SJCRH30 (cell line): ENCODE results near the gene MFAP1. TPM values are rescaled to one million over a fixed set of nuclear protein-coding genes. Genes with fewer than 3 reads are reported as not detected.
"Not testable (repeated sequence)": the region's sequence is repeated elsewhere in the genome, so short reads cannot be mapped to it uniquely, and the experiment has no call there.

Experiments
- DNase-seq, 2 experiments: peaks; one replicate each; pipeline ENCODE4 v3.0.0-alpha.2; 2015 to 2020
- H3K27ac ChIP-seq: fragments of 250-450 bp; sonication (Bioruptor Pico); 2 replicates; pipeline ENCODE4 v1.5.1; 2020; ENCODE audit warnings: mild to moderate bottlenecking, moderate library complexity
- H3K27me3 ChIP-seq: fragments of 250-450 bp; sonication (Bioruptor Pico); 2 replicates; pipeline ENCODE4 v1.5.1; 2020; ENCODE audit warnings: mild to moderate bottlenecking, moderate library complexity
- H3K36me3 ChIP-seq: fragments of 250-450 bp; sonication (Bioruptor Pico); 2 replicates; pipeline ENCODE4 v1.5.1; 2020; ENCODE audit warnings: mild to moderate bottlenecking, moderate library complexity
- H3K4me1 ChIP-seq: fragments of 250-450 bp; sonication (Bioruptor Pico); 2 replicates; pipeline ENCODE4 v1.5.1; 2020; ENCODE audit warnings: mild to moderate bottlenecking, moderate library complexity
- H3K4me3 ChIP-seq: fragments of 250-450 bp; sonication (Bioruptor Pico); 2 replicates; pipeline ENCODE4 v1.5.1; 2020; ENCODE audit warnings: mild to moderate bottlenecking, moderate library complexity
- H3K9me3 ChIP-seq: fragments of 250-450 bp; sonication (Bioruptor Pico); replicated peaks from 2 replicates; pipeline ENCODE4 v1.5.1; 2020; ENCODE audit warnings: mild to moderate bottlenecking, moderate library complexity
- total RNA-seq: library from RNA; depleted of rRNA; stranded (reverse); fragments of >200 nt; shearing (Covaris generic); gene quantifications from 2 replicates; pipeline ENCODE4 v1.2.3, GENCODE V29; 2014

The MFAP1 gene
- total RNA-seq, 1 experiment from 2014 or later: 48.4 TPM

GRCh38 chr15:43830691-43831275 lies 6.3 kb upstream of the MFAP1 start:
- H3K27me3 ChIP-seq, DNase-seq, H3K4me3 ChIP-seq, H3K4me1 ChIP-seq, H3K27ac ChIP-seq, H3K9me3 ChIP-seq: not testable (repeated sequence)
- peaks cover 23% of the 10 kb centered on the region for H3K36me3 ChIP-seq

DNA sequence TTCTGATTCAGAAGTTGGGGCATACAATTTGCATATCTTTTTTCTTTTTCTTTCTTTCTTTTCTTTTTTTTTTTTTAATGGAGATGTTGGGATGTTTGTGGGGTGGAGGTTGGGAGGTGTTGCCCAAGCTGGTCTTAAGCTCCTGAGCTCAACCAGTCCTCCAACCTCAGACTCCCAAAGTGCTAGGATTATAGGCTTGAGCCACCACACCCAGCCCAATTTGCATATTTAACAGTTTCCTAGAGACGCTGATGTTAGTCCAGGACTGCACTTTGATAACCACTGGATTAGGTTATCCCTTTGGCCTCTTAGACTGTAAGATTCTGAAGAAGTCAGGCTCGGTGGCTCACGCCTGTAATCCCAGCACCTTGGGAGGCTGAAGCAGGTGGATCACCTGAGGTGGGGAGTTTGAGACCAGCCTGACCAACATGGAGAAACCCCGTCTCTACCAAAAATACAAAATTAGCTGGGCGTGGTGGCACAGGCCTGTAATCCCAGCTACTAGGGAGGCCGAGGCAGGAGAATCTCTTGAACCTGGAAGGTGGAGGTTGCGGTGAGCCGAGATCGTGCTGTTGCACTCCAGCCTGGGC lies 5.6 kb upstream of the MFAP1 start:
- H3K27ac ChIP-seq, H3K27me3 ChIP-seq, H3K9me3 ChIP-seq, DNase-seq, H3K4me1 ChIP-seq, H3K4me3 ChIP-seq: not testable (repeated sequence)
- H3K36me3 ChIP-seq: peaks cover 23% of the 10 kb centered on the region

DNA sequence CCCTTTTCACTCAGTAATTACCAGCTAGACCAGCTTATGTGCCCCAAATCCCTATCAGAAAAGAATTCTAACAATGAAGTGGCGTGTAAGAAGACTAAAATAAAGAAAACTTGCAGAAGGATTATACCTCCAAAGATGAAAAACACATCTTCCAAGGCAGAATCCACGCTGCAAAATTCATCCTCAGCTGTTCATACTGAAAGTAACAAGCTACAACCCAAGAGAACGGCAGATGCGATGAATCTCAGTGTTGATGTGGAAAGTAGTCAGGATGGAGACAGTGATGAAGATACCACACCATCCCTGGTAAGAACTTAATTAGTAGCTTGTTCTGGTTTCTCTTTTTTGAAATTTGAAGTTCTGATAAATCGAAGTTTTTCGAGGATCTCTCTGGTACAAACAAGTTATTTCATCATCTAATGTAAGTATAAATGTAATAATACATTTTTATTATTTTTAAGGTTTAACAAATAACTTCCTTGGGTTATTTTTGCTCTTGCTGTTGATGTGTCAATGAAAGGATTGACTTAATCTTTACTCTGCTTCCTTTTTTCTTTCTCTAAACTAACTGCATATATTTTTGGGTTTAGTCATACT lies 3.7 kb upstream of the MFAP1 start:
- DNase-seq: peak in 1 of 2 experiments; percentile 31
- Histone ChIP-seq H3K4me1 (peaks cover 12% of the 10 kb centered on the region), H3K27ac (no peak overlapping the region), H3K36me3 (peaks cover 14% of the 10 kb centered on the region), H3K4me3 (peak overlapping the region; percentile 64), H3K9me3 (no peaks in the 10 kb centered on the region), H3K27me3 (no peaks in the 10 kb centered on the region)

DNA sequence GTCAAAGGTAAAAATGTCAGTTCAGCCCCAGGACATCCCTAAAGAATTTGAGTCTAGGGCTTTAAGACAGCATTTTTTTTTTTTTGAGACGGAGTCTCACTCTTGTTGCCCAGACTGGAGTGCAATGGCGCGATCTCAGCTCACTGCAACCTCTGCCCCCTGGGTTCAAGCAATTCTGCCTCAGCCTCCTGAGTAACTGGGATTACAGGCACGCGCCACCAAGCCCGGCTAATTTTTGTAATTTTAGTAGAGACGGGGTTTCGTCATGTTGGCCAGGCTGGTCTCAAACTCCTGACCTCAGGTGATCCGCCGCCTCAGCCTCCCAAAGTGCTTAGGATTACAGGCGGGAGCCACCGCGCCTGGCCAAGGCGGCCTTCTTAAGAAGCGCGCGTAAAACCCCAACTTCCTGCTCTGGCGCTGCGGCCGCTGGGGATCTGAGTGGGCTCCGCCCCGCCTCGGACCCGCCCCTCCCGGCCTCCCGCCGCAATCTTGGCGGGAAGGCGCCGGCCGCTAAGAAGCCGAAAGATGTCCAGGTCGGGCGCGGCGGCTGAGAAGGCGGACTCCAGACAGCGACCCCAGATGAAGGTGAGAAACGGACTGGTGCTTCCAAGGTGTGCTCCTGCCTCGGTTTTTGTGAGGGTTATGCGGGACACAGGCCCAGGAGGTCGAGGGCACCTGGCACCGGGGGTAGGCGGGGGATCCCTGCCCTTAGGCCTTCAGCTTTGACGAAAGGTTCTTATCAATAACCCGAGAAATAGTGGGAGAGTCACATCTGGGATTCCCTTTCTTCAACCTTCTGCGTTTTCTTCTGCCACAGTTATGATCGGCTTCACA lies 2.2 kb upstream of the MFAP1 start, which contains the start of gene WDR76:
Gene WDR76, plus strand, starts transcription at position 495 of the 834 bp plus-strand sequence. Its CDS starts 31 bp downstream, at position 526.
- Histone ChIP-seq H3K9me3 (no peaks in the 10 kb centered on the region), H3K4me3 (peak within 1 kb of the TSS; percentile 64), H3K27me3 (no peaks in the 10 kb centered on the region), H3K27ac (peak within 1 kb of the TSS; percentile 70), H3K36me3 (peaks cover 12% of the 10 kb centered on the region), H3K4me1 (peaks cover 12% of the 10 kb centered on the region)
- DNase-seq: peak; percentile 88 to 91

DNA sequence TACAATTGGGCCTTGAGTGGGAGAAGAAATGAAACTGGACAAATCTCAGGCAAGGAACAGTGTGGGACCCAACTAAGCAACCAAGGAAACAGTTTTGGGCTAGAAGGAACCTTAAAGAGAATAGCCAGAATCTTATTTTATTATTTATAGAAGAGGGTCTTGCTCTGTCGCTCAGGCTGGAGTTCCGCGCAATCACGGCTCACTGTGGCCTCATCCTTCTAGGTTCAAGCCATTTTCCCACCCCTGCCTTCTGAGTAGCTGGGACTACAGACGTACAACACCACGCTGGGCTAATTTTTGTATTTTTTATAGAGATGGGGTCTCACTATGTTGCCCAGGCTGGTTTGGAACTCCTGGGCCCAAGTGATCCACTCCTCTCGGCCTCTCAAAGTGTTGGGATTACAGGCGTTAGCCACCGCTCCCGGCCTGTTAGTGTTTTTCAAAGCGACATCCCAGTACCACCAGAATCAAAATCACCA lies 1.6 kb upstream of the MFAP1 start:
- Histone ChIP-seq H3K27me3 (no peaks in the 10 kb centered on the region), H3K27ac (peak overlapping the region; percentile 70), H3K4me1 (peaks cover 12% of the 10 kb centered on the region), H3K36me3 (peaks cover 15% of the 10 kb centered on the region), H3K9me3 (no peaks in the 10 kb centered on the region), H3K4me3 (peak overlapping the region; percentile 64)
- no peak for DNase-seq

DNA sequence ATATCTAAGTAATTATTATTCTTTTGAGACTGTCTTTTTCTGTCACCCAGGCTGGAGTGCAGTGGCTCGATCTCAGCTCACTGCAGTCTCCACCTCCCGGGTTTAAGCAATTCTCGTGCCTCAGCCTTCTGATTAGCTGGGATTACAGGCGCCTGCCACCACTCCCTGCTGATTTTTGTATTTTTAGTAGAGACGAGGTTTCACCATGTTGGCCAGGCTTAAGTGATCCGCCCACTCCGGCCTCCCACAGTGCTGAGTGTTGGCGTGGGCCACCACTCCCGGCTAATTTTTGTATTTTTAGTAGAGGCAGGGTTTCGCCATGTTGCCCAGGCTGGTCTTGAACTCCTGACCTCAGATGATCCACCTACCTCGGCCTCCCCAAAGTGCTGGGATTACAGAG lies 815 bp upstream of the MFAP1 start:
- not testable (repeated sequence) for DNase-seq, H3K27ac ChIP-seq, H3K27me3 ChIP-seq

DNA sequence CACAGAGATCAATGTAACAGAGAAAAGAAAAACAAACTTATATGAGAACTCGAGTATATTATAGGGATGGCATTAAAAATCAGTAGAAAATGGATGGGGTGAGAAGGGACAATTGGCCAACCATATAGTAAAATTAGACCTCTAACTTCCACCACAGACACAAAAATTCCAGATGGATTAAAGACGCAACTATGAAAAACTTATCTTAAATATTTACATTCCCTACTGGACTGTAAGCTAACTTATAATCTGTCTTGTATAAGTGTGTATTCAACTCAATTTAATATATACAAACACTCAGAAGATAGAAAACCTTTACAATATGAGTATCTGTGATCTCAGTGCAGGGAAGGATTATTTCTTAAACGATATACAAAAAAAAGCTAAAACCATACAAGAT lies 3.0 kb downstream of the MFAP1 start:
- H3K9me3 ChIP-seq: no peaks in the 10 kb centered on the region
- H3K4me1 ChIP-seq: peaks cover 8% of the 10 kb centered on the region; the same call in 1 of the 2 replicates
- H3K27me3 ChIP-seq: no peaks in the 10 kb centered on the region
- no peak overlapping the region for H3K4me3 ChIP-seq
- DNase-seq: no peak
- peaks cover 20% of the 10 kb centered on the region for H3K36me3 ChIP-seq
- no peak overlapping the region for H3K27ac ChIP-seq

More for the DNA sequence above, 815 bp upstream of the MFAP1 start:
- H3K4me3 ChIP-seq, H3K9me3 ChIP-seq: not testable (repeated sequence)
- Histone ChIP-seq H3K4me1 (peaks cover 12% of the 10 kb centered on the region), H3K36me3 (peaks cover 18% of the 10 kb centered on the region)

GRCh38 chr15:43815064-43815463 lies 9.4 kb downstream of the MFAP1 start:
- H3K27ac ChIP-seq, H3K9me3 ChIP-seq, DNase-seq, H3K4me3 ChIP-seq, H3K27me3 ChIP-seq, H3K4me1 ChIP-seq: not testable (repeated sequence)
- peaks cover 68% of the 10 kb centered on the region for H3K36me3 ChIP-seq

DNA sequence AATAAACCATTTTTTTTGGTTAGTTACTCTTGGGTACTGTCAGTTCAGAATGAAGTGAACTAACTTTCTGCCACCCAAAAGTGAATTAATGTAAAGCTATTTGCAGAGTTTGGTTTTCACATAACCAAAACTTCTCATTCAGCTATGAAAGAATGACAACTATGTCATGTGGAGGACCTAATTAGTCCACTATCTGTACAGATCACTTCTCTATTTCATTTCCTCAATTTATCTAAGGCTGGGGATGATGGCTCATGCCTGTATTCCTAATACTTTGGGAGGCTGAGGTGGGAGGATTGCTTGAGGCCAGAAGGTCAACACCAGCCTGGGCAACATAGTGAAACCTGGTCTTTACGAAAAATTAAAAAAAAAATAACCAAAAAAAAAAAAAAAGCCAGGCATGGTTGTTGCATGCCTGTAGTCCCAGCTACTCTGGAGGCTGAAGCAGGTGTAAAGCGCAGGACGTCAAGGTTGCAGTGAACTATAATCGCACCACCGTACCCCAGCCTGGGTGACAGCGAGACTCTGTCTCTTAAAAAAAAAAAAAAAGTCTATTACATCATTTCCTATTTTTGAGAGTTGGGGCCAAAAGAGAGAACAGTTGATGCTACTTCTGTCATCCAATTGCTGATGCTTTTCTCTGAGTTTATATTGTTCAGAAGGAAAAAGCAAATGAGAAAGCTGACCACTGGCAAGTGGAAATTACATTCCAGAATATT lies 15.4 kb downstream of the MFAP1 start:
- Histone ChIP-seq H3K36me3 (peaks cover 89% of the 10 kb centered on the region), H3K4me1 (no peaks in the 10 kb centered on the region), H3K27ac (no peak overlapping the region)

GRCh38 chr15:43808435-43808950 lies 16.0 kb downstream of the MFAP1 start:
- Histone ChIP-seq H3K27ac (no peak overlapping the region), H3K36me3 (peaks cover 86% of the 10 kb centered on the region), H3K27me3 (no peaks in the 10 kb centered on the region), H3K4me3 (no peak overlapping the region), H3K9me3 (no peaks in the 10 kb centered on the region), H3K4me1 (no peaks in the 10 kb centered on the region)
- no peak for DNase-seq

More for the DNA sequence above, 15.4 kb downstream of the MFAP1 start:
- DNase-seq: no peak
- Histone ChIP-seq H3K27me3 (no peaks in the 10 kb centered on the region), H3K4me3 (no peak overlapping the region), H3K9me3 (no peaks in the 10 kb centered on the region)

DNA sequence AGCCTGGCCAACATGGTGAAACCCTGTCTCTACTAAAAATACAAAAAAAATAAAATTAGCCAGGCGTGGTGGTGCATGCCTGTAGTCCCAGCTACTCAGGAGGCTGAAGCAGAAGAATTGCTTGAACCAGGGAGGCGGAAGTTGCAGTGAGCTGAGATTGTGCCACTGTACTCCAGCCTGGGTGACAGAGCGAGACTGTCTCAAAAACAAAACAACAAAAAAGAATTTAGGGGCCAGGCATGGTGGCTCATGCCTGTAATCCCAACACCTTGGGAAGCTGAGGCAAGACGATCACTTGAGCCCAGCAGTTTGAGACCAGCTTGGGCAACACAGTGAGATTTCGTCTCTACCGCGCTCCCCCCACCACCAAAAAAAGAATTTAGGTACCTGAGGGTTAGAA lies 21.8 kb downstream of the MFAP1 start:
- not testable (repeated sequence) for H3K4me3 ChIP-seq, H3K27ac ChIP-seq, H3K4me1 ChIP-seq, H3K27me3 ChIP-seq, H3K9me3 ChIP-seq, DNase-seq
- peaks cover 52% of the 10 kb centered on the region for H3K36me3 ChIP-seq

DNA sequence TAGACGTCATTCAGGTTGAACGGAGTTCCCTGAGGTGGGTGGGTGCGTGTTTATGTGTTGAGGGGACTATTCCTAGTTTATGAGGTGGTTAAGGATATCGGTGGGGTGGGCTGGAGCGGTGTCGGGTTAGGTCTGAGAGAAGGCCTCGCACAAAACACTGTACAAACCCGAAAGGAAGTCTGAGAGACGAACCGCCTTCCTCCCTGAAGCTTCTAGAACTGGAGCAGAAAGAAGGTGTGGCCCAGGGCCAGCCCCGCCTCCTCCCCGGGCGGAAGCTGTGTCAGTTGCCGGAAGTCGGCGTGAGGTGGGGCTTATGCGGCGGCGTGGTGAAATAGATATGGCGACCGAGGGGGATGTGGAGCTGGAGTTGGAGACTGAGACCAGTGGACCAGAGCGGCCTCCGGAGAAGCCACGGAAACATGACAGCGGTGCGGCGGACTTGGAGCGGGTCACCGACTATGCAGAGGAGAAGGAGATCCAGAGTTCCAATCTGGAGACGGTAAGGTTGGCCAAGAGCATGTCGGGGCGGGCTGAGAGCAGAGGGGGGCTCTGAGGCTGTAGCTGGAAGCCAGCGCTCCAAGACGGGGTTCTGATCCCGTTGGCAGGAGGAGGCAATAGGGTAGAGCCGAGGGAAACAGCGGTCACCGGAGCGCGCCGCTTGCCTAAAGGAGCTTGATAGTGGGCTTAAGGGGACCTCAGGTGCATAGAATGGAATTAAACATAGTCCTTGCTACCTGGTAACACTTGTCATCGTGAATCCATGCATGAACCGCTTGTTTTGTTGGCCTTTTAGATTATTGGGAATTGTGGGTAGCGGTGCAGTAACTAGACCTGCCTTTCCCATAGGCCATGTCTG lies 24.0 kb downstream of the MFAP1 start, which contains the start of gene HYPK:
Gene HYPK, plus strand, starts transcription at position 314 of the 856 bp plus-strand sequence. Its CDS starts 24 bp downstream, at position 338.
- H3K27ac ChIP-seq: peak within 1 kb of the TSS; percentile 14
- H3K4me3 ChIP-seq: peak within 1 kb of the TSS; percentile 73
- H3K4me1 ChIP-seq: peaks cover 9% of the 10 kb centered on the region; the same call in 1 of the 2 replicates
- DNase-seq: peak; percentile 88 to 89
- H3K9me3 ChIP-seq: no peaks in the 10 kb centered on the region
- H3K36me3 ChIP-seq: peaks cover 43% of the 10 kb centered on the region
- no peaks in the 10 kb centered on the region for H3K27me3 ChIP-seq

DNA sequence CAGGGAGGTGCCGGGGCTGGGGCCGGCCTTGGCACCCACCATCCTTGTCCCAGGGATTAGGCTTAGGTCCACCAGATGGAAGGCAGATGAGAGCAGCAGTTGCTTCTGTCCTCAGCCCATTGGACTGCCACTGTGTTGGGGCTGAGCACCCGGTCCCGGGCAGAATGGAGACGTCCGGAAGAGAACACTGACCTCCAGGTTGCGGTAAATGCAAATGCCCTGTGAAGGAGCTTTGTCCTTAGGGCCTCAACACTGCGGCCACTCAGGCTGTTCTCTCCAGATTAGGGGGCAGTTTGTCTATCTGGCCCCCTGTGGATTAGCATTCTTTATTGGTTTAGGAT lies 24.6 kb downstream of the MFAP1 start, which contains the start of gene SERINC4:
Gene SERINC4, minus strand, starts transcription at position 276 of the 341 bp plus-strand sequence. Its CDS starts 234 bp downstream, at position 42.
- H3K4me1 ChIP-seq: peaks cover 9% of the 10 kb centered on the region; the same call in 1 of the 2 replicates
- no peak for DNase-seq
- peak within 1 kb of the TSS; percentile 14 for H3K27ac ChIP-seq
- H3K36me3 ChIP-seq: peaks cover 43% of the 10 kb centered on the region
- H3K27me3 ChIP-seq: no peaks in the 10 kb centered on the region
- peak within 1 kb of the TSS; percentile 73 for H3K4me3 ChIP-seq
- no peaks in the 10 kb centered on the region for H3K9me3 ChIP-seq
